HUDEP-2 (cell line): ENCODE data around the gene MICU1.
A peak's percentile ranks its signal among the peaks of the same experiment; 100 is the strongest.
"Not testable (repeated sequence)": the region's sequence is repeated elsewhere in the genome, so short reads cannot be mapped to it uniquely, and the experiment has no call there.

Experiments
- DNase-seq, 76 experiments: peaks; one replicate each; lab custom pipeline; 2025; ENCODE audit not compliant: unreplicated experiment in 76 of 76; lab: John Stamatoyannopoulos, UW

The MICU1 gene

GRCh38 chr10:72334196-72334824 is 291.6 kb downstream of the MICU1 start:
- no peak for DNase-seq

- DNase-seq: no peak
These were observed 292.5 kb downstream of the MICU1 start for GRCh38 chr10:72333112-72334015.

DNA sequence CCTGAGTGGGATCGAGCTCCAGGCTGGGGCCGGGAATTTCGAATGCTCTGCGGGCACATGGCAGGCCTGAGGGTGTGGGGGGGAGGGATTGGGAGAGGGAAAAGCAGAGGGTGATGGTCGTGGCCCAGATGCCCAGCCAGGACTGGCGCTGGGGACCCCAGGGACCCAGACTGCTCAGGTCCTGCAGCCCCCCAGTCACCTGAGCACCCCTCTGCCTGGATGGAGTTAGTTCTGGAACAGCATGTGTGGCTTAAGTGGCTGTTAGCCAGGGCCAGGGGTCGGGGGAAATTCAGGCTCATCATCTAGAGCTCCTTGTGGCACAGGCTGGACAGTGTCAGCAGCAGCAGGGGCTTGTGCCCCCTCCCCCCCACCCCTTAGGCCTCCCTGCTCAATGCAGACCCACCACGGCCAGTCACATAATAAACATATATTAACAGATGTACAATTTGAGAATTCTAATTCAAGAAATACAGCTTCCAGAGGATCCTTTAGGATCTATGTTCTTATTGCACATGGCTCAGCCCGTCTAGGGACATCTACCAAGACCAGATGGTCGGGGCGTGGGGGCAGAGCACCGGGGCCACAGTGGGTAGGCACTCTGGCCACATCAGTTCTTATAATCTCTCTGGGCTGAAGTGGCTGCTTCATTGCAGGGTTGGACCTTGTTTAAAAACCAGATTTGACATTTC is 293.3 kb downstream of the MICU1 start:
- DNase-seq: peak in 52 of 76 experiments; percentile 6 to 72 (median 38)

- DNase-seq: peak in 75 of 76 experiments; percentile 75 to 99 (median 96)
These were observed 294.1 kb downstream of the MICU1 start for GRCh38 chr10:72331575-72332422.

GRCh38 chr10:72330069-72330426 is 295.8 kb downstream of the MICU1 start:
- no peak for DNase-seq

DNA sequence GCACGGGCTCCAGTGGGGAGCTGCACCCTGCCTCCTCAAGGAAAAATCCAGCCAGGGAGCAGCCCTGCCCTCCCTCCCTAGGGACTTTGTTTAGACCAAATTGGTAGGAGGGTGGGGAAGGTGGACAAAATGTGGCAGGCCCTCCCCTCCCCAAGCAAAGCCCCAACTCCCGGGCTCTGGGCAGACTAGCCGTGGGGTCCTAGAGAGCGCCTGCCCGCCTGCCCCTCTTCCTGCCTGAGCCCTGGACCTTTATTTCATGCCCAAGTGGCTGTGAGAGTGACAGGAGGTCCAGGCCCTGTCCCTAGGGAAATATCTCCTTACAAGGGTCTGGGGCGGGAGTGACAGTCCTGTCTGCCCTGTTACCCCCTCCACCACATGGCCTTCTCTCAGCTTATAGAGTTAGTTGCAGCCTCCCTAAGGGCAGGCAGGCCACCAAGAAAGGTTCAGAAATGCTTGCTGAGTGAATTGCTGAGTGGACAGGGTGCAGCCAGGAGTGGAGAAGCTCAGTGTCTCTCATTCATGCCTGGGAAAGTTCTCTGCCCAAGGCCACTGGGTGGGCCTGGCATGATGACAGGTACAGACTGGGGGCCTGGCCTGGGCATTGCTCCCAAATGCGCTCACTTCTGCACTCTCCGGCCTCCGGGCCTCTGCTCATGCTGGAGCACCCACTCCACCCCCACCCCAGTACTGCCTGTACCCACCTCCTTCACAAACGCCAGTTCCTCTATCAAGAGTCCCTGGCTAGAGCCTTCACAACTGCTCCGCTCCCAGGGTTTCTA is 296.4 kb downstream of the MICU1 start:
- no peak for DNase-seq

- DNase-seq: no peak
These were observed 297.1 kb downstream of the MICU1 start for GRCh38 chr10:72328829-72329204.

- DNase-seq: peak in 68 of 76 experiments; percentile 14 to 84 (median 58)
These were observed 297.6 kb downstream of the MICU1 start for GRCh38 chr10:72328045-72328828.

GRCh38 chr10:72326665-72327603 is 298.9 kb downstream of the MICU1 start:
- DNase-seq: peak in 4 of 76 experiments; percentile 11 to 29 (median 17)

- DNase-seq: not testable (repeated sequence)
These were observed 300.4 kb downstream of the MICU1 start for GRCh38 chr10:72325243-72326175.

- no peak for DNase-seq
These were observed 302.1 kb downstream of the MICU1 start for GRCh38 chr10:72323771-72324191.

DNA sequence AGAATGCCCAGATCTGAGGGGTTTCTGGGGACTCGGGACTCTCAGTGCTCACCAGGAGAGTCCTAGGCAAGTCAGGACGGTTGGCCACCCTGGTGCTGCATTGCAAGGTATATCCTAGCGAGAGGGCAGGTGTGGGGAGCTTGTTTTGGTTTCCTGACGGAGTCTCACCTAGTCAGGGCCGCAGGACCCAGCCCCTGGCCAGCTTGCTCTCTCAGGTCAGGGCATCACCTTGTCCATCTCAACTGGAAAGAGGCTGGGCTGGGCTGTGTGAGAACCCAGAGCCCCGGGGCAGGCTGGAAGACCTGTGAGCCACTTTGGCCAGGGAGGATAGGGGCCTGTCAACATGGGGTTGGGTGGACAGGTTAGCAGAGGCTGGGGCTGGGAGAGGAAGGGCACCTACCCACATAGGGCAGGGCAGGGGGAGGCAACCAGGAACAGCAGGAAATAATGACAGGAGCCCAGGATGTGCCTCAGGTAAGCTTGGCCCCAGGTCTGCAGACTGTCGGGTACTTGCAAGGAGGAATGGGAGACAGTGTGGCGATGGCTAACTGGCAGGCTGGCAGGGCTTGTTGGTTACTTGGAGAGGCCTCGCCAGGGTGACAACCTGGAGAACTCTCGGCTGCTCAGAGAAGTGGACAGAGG is 302.6 kb downstream of the MICU1 start:
- DNase-seq: no peak

DNA sequence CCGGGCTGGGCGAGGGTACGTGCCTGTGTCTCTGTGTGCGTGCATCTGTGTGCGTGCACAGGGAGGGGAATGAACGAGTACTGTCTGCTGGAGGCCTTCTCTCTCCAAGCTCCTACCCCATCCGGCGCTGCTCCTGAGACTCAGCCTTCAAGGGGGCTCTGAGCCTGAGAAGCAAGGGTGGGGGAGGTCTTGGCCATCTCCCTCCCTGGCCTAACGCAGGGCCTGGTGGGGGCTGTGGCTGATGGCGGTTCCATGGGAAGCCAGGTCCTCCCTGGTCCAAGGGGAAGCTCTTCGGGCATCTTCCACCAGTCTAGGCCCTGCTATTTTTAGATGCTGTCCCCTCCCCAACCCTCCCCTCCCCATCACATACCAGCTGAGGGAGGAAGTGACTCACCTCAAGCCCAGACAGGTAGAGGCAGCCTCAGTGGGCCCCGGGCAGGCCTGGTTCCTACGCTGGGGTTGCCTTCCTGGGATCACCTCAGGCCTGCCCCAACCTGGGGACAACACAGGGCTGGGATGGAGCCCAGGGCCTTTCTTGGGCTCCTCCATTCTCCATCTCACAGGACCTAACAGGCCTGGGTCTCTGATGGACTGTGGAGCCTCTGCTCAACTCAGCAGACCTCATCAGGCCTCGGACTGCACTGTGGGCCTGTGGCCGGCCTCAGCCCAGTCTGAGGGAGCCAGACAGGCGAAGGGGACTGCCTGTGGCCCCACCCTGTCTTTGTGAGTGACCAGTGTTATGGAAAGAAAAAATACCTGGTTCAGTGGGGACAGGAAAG is 303.4 kb downstream of the MICU1 start:
- DNase-seq: no peak

- DNase-seq: no peak
These were observed 303.9 kb downstream of the MICU1 start for GRCh38 chr10:72322030-72322279.

DNA sequence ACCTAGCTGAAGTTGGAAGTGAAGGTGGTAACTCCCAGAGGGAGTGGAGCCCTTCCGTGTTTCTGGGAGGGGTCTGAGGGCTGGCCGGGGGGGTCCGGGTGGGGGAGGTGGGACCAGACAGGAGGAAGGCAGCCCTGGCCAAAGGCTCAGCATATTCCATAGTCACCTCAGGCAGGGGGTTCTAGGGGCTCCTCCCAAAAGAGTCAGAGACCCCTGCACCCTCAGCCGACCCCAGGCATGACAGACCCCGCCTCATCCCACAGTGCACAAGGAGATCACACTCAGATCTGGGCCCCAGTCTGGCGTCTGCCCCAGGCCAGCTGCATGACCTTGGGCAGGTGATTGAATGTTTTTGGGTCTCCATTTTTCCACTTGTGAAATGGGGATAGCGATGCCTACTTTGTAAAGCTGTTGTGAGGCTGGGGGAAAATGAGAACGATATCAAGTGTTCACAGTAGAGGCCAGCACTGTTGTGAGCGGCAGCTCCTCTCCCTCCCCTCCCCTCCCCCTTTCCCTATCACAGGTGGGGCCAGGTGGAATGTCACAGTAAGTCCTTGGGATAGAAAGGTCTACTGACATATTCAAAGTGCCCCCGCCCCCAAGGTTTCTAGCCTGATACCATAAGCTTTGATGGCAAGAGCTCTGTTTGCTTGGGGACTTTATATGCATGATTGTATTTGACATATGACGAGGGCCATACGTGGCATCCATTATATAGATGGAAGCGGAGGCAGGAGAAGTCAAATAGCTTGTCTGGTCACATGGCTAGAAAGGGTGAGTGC is 304.4 kb downstream of the MICU1 start:
- DNase-seq: peak in 1 of 76 experiments; percentile 39
